GM18907 (cell line): Measurements from ENCODE around the gene KCNJ5.
A peak's percentile ranks its signal among the peaks of the same experiment; 100 is the strongest.

ENCODE experiments used
- ATAC-seq: cut with Tn5 transposase; IDR thresholded peaks from one replicate; pipeline ENCODE4 v1.9.1; 2021; ENCODE audit warnings: mild to moderate bottlenecking, moderate library complexity; ENCODE audit not compliant: unreplicated experiment

Gene KCNJ5

DNA sequence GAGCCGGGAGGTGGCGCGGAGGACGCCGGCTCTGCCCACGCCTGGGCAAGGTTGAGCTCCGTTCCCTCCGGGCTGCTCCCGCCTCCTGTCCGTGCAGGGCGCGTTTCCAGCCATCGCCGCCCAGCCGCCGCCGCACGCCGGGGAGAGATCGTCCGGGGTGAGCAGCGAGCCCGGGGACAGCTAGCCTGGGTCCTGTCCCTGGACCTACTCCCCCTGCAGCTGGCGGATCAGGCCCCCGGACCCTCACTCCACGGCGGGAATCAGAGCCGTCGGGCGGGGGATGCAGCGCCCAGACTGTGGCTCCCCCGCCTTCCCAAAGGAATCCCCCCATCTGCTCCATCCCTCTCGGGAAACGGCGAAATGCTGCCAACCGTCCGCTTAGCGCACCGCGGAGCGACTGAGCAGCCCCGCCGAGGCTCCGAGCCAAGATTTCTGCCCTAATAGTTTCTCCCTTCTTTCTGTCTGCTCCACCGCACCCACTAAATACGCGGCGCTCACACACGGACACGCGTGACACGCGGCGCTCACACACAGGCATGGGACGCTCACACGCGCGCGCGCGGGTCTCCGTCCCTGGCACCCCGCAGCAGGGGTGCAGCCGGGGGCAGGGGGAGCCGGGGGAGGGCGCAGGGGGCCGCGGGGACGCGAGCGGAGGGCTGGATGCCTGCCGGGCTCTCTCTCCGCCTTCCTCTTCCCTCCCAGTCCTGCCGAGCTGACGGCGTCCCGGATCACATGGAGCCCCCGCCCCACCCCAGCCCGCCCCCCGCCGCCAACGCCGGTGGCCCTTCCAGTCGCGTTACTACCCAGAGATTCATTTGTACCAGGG, at the start of gene KCNJ5:
TSS of gene KCNJ5 (plus strand) at position 814 of the 826 bp plus-strand sequence. CDS start 19,918 bp downstream, outside the sequence.
- no peak for ATAC-seq

DNA sequence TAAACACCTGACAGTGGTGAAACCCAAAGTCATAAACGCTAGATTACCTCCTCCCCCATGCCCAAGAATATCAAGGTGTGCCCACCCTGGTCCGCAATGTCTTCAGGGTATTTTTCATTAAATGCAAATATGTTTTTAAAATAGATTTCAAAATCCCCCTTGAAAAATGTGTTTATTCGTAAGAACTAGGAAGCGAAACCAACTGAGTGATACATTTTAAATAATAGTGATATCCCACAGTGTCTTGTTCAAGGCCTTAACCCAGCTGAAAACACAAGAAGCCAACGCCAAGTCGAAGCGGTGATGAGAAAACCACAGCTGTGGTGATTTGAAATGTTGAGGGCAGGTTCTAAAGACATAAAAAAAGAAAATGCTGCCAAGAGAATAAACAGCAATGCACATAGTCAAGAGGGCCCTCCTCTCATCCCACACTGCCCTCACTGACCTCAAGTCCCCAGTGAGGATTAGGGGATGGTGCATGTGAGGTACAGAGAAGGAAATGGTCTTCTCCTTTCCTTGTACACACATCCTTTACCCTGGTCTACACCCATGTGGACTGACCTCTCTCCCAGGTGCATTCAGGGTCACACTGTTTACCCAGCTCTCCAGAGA, 49.6 kb upstream of the KCNJ5 start:
- peak; percentile 70 for ATAC-seq

DNA sequence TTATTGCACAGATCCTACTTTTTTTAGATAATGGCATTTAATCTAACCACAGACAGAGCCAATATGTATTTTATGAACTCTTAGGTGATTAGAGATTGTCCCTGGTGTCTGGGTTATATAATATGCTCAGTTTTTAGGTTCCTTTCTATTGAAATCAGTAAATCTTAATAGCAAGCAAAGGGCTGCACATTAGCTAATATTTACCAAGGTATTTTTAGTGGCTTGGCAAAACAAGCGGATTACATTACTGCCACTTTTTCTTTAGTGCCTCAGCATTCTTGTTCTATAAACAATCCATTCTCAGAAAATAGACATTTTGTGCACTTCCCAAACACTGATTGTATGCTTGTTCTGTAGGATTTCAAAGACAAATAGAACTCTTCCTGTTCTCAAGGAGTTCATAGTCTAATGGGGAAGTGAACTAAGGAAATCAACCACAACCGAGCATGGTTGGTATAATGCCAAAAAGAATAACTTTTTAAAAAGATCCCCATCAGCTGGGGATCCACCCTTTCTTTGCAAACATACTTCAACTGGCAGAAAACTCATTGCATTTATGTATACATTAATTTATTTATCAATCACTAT, 47.9 kb upstream of the KCNJ5 start:
- ATAC-seq: no peak

- ATAC-seq: no peak
Measured at GRCh38 chr11:128845334-128845780, 45.8 kb upstream of the KCNJ5 start.

DNA sequence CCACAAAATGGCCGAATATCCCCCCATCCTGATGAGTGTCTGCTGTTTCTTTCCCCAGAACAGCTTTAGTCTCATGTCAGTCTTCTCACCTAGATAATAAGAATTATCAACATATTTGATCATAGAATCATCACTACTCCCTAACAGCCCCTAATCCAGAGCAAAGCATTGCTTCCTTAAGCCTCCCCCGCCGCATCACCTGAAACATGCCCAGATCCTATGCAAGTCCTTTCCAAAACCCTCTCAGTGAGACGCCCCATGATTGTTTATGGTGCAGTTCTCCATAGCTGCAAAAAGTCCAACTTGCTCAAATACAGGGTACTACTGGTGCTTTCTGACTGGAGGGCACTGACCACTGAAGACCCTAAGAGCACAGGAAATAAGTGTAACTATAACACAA, 44.2 kb upstream of the KCNJ5 start:
- ATAC-seq: no peak

- peak; percentile 83 for ATAC-seq
Measured at GRCh38 chr11:128848815-128849455, 42.2 kb upstream of the KCNJ5 start.

- no peak for ATAC-seq
Measured at GRCh38 chr11:128852327-128853023, 38.7 kb upstream of the KCNJ5 start.

DNA sequence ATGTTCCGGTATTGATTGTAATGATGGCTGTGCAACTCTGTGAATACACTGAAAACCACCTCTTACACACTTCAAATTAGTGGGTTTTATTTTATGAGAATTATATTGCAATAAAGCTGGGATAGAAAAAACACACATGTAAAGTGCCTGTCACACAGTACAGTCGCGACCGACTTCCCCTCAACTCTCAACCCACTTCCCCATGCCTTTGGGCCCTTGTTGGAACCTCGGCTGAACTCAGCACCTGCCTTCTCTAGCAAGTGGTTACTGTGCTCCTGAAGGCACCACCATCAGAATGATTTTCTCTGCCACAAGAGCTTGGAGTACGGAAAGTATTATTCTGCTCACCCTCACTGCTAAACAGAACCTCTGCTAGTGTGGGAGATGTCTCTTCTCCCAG, 37.6 kb upstream of the KCNJ5 start:
- ATAC-seq: no peak

GRCh38 chr11:128854841-128855240, 36.3 kb upstream of the KCNJ5 start:
- no peak for ATAC-seq

- ATAC-seq: no peak
Measured at GRCh38 chr11:128856241-128856640, 34.9 kb upstream of the KCNJ5 start.

DNA sequence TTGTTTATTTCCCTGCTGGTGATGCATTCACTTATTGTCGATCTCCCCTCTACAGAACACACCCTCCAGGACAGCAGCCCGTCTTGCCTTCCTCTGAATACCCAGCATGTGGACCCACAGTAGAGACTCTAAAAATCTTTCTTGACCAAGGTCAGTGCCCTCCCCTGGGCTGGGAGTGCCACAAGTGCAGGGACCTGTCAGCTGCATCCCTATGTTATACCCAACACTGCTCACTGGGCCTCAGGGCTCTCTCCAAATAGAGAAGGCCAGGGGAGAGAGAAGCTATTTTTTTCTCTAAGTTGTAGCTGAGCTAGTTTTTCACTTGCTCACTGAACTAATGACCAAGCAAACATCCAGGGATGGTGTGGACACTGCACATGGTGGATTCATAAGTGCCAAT, 33.8 kb upstream of the KCNJ5 start:
- no peak for ATAC-seq

- ATAC-seq: peak; percentile 86
Measured at GRCh38 chr11:128859563-128860441, 31.4 kb upstream of the KCNJ5 start.

DNA sequence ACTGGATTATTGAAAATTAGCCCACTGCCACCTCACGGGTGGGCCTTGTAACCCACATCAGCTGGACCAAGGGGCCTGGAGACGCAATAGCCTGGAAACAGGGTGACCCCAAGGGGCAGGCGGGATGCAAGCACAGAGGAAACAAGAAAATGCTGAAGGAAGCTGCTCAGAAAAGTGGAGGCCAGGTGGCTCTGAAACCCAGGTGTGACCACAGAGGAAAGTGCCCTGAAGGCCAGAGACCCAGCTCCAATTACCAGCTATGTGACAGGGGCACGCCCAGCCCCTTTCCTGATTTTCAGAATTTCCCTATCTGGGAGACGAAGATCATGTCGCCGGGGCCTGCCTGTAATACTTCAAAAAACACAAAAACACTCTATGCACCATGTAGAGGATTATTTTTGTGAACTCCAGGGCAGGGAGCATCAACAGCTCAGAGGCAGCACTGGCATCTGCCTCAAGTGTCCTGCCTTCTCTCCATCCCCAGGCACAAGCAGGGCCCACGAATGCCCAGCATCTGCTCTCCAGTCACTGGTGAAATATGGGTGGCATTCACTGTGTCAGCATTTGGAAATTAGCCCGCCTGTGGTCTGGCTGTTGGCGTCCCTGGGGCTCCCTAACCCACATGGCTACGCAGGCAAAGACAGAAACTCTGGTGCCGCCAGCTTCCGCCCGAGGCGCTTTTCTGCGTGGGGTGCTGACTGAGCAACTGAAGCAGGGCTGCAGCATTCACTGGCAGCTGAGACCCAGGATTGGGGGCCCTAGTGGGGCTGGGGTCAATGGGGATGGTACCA, 30.4 kb upstream of the KCNJ5 start:
- no peak for ATAC-seq

DNA sequence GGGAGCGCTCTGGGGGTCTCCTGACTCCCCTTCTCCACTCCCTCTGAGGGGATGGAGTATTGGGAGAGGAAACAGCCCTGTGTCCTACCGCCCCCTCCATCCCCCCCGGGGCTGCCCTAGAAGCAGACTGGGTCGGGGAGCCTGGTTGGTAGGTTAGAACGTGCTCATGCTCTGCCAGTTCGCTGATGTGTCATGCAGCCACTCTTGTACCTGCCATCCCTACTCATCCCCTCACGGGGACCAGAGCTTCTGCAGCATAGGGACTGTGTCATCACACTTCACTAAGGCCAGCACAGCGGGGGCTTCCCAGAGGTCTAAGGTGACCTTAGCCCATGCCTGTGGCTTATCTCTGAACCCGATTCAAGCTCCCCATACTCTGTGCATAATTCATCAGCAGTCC, 28.8 kb upstream of the KCNJ5 start:
- ATAC-seq: no peak

DNA sequence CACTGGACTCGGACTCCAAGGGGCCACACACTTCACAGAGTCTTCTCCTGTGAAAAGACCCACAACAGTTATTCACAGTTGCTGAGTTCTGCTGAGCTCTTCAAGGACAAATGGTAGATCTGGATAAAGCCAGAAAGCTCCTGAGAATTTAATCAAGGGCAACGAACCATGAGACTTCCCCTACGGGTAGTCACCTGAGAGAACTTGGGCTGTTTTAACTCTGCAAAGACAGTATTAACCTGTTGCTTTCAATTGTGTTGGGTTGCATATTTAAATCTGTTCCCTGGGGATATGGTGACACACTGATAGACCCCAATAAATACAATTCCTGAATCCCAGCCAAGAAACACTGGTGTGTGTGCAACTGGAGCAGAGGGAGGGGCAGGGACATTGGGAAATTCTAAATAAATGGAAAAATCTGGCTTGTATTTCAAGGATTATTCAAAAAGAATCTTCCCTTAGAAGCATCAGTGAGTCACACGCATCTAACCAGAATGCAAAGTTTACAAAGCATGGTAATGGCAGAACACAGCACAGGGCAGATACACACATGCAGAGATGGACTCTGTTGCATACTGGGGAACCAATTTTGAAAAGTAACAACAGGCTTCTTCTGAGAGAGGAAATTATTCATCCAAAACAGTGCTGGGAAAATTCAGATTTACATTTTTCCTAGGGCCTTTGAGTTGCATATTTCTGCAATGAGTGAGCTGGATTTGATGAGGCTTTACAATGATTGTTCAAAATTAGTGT, 28.1 kb upstream of the KCNJ5 start:
- no peak for ATAC-seq

DNA sequence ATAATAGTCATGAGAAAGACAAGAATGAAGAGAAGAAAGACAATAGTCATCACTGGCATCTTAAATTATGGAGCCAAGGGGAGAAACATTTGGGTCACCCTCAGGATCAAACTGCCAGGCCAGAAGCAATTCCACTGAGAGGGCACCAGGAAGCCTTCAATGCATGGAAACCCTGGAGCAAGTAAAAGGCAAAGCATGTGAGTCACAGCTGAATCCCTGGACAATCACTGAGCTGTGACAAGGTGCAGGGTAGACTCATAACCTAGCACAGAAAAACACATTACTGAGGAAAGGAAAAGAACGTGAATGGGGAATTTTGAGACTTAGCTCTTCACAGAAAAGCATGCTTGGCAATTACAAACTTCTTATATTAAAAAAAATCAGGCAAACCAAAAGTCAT, 25.7 kb upstream of the KCNJ5 start:
- ATAC-seq: no peak

- no peak for ATAC-seq
Measured at GRCh38 chr11:128867277-128867676, 23.9 kb upstream of the KCNJ5 start, which contains the start of gene KCNJ1. KCNJ1 (minus strand) TSS chr11:128867296; CDS start chr11:128840243, 27,053 bp downstream.
